ENCODE measurements around the gene FKRP.

The FKRP gene

GRCh38 chr19:46732172-46732938 lies 13.5 kb upstream of the FKRP start:
- no peak for DNase-seq

GRCh38 chr19:46732966-46733689 lies 12.7 kb upstream of the FKRP start:
- no peak for DNase-seq

GRCh38 chr19:46733690-46734292 lies 12.1 kb upstream of the FKRP start:
- no peak for DNase-seq

GRCh38 chr19:46736531-46737297 lies 9.1 kb upstream of the FKRP start:
- DNase-seq = peak; percentile 85

GRCh38 chr19:46737298-46737654 lies 8.6 kb upstream of the FKRP start:
- no peak for DNase-seq

- no peak for DNase-seq
These were observed 8.1 kb upstream of the FKRP start for GRCh38 chr19:46737761-46738171.

- no peak for DNase-seq
These were observed 6.5 kb upstream of the FKRP start for GRCh38 chr19:46739290-46739771.

GRCh38 chr19:46741447-46741846 lies 4.4 kb upstream of the FKRP start:
- no peak for DNase-seq

GRCh38 chr19:46742926-46743480 lies 2.9 kb upstream of the FKRP start:
- DNase-seq = no peak

GRCh38 chr19:46744005-46744691 lies 1.7 kb upstream of the FKRP start:
- no peak for DNase-seq

- DNase-seq = no peak
These were observed 827 bp upstream of the FKRP start for GRCh38 chr19:46745030-46745429.

- peak; percentile 75 for DNase-seq
These were observed 612 bp downstream of the FKRP start, which contains the start of gene STRN4 for GRCh38 chr19:46746281-46747057. Gene STRN4 (minus strand): TSS chr19:46746450. CDS start chr19:46746430, 20 bp downstream.

GRCh38 chr19:46748325-46749109 lies 2.7 kb downstream of the FKRP start:
- peak; percentile 91 for DNase-seq

GRCh38 chr19:46753420-46754155 lies 7.7 kb downstream of the FKRP start:
- DNase-seq = peak; percentile 89

- DNase-seq = no peak
These were observed 9.4 kb downstream of the FKRP start for GRCh38 chr19:46755077-46755852.

GRCh38 chr19:46755853-46756543 lies 10.1 kb downstream of the FKRP start:
- DNase-seq = no peak

- no peak for DNase-seq
These were observed 10.7 kb downstream of the FKRP start for GRCh38 chr19:46756544-46756888.

- no peak for DNase-seq
These were observed 13.3 kb downstream of the FKRP start for GRCh38 chr19:46759206-46759605.
